GM03348 (cell line): ENCODE measurements around the gene KRTAP5-11.
"Not testable (repeated sequence)": the region's sequence is repeated elsewhere in the genome, so short reads cannot be mapped to it uniquely, and the experiment has no call there.

ENCODE experiments used
- DNase-seq: peaks from one replicate; pipeline ENCODE4 v3.0.0; 2012; ENCODE audit warnings: low spot score

Gene KRTAP5-11, protein sequence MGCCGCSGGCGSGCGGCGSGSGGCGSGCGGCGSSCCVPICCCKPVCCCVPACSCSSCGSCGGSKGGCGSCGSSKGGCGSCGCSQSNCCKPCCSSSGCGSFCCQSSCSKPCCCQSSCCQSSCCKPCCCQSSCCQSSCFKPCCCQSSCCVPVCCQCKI

GRCh38 chr11:71582309-71582895 is at the start of gene KRTAP5-11:
TSS of gene KRTAP5-11 (minus strand) at chr11:71582875. CDS start at chr11:71582837, 38 bp downstream.
- no peak for DNase-seq

GRCh38 chr11:71631551-71631950 is 48.9 kb upstream of the KRTAP5-11 start:
- not testable (repeated sequence) for DNase-seq

DNA sequence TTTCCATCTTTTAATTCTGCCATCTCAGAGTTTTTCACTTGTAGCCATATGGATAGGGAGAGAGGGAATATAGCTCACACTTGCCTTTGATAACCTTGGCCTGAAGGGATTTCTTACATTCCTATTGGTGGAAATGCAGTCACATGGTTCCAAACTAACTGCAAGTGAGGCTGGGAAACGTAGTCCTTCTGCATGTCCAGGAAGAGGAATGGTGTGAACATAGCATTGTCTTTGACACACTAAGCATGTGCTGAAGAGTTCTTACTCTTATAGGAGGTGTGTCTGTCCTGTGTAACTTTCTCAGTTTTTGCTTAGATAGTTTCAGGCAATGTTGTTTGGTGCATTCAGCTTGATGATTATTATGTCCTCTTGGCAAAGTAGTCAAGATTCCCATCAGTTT is 47.4 kb upstream of the KRTAP5-11 start:
- DNase-seq = not testable (repeated sequence)

- not testable (repeated sequence) for DNase-seq
These were observed 46.3 kb upstream of the KRTAP5-11 start for GRCh38 chr11:71628943-71629342.

- not testable (repeated sequence) for DNase-seq
These were observed 40.6 kb upstream of the KRTAP5-11 start for GRCh38 chr11:71623226-71623625.

DNA sequence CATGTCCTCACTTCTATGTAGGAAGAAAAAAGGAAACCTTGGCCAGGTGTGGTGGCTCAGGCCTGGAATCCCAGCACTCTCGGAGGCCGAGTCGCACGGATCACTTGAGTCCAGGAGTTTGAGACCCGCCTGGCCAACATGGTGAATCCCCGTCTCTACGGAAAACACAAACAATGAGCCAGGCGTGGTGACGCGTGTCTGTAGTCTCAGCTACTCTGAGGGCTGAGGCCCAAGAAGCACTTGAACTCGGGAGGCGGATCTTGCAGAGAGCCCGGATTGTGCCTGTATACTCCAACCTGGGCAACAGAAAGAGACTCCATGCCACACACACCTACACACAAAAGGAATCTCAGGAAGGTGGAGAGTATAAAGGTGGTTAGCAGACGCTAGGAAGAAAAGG is 39.9 kb upstream of the KRTAP5-11 start:
- not testable (repeated sequence) for DNase-seq

DNA sequence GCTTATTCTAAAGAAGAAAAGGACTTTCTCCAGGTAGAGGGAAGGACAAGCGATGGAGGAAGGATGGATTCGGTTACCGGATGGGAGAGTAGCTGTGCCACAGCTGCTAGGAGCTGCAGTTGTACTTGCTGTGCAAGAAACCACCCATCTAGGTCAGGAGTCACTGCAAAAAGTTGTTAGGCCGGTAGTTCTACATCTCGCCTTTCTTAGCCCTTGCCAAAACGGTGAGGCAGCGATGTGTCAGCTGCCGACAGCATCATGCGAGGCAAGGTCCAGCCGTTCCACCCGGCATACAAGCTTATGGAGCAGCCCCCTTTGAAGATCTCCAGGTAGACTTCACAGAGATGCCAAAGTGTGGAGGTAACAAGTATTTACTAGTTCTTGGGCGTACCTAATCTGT is 32.3 kb upstream of the KRTAP5-11 start:
- DNase-seq = not testable (repeated sequence)

DNA sequence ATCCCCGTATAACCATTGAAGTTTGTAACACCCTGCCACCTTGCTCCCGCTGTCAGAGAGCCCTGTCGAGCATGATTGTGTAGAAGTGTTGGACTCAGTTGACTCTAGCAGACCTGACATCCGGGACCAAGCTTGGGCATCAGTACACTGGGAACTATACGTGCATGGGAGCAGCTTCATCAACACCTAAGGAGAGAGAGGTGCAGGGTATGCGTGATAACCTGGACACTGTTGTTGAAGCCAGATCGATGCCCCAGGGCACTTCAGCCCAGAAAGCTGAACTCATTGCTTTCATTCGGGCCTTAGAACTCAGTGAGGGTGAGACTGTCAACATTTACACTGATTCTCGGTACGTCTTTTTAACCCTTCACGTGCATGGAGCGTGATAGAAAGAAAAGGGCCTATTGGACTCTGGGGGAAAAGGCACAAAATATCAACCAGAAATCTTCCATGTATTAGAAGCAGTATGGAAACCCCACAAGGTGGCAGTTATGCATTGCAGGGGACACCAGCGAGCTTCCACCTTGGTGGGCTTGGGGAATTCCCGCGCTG is 31.8 kb upstream of the KRTAP5-11 start:
- DNase-seq = not testable (repeated sequence)

DNA sequence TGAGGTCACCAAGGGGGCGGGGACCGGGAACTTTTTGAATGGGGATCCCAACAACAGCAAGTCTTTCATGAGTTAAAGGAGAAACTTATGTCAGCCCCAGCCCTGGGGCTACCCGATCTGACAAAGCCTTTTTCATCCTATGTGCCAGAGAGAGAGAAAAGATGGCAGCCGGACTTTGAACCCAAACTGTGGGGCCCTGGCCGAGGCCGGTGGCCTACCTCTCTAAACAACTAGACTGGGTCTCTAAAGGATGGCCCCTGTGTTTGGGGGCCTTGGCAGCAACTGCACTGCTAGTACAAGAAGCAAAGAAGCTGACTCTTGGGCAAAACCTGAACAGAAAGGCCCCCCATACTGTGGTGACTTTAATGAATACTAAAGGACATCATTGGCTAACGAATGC is 31.3 kb upstream of the KRTAP5-11 start:
- not testable (repeated sequence) for DNase-seq

- DNase-seq = not testable (repeated sequence)
These were observed 28.7 kb upstream of the KRTAP5-11 start for GRCh38 chr11:71611218-71611910.

- DNase-seq = not testable (repeated sequence)
These were observed 25.6 kb upstream of the KRTAP5-11 start for GRCh38 chr11:71608272-71608671.

- not testable (repeated sequence) for DNase-seq
These were observed 25.0 kb upstream of the KRTAP5-11 start for GRCh38 chr11:71607520-71608216.

DNA sequence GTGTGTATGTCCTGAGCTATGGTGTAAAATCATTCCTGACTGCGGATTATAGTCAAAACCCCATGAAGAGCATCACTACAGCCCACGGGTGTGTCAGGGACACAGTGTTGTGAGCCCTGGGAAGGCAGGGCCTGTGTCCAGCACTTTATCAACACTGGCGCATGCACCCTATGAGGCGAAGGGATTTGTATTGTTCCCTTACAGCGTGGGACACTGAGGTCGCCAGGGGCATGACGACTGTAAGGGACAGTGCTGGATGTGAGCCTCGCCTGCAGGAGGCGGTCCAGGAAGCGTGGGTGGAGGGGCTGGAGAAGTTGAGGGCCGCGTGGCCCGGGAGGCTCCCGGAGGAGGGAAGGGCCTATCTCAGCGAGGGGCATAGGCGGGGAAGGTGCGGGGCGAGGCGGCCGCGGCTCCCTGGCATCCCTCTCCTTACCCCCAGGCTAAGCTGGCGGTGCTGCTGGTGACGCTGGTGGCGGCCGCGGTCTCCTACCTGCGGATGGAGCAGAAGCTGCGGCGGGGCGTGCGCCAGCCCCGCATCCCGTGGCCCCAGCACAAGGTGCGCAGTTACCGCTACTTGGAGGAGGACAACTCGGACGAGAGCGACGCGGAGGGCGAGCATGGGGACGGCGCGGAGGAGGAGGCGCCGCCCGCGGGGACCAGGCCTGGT is 24.3 kb upstream of the KRTAP5-11 start:
- DNase-seq = not testable (repeated sequence)

DNA sequence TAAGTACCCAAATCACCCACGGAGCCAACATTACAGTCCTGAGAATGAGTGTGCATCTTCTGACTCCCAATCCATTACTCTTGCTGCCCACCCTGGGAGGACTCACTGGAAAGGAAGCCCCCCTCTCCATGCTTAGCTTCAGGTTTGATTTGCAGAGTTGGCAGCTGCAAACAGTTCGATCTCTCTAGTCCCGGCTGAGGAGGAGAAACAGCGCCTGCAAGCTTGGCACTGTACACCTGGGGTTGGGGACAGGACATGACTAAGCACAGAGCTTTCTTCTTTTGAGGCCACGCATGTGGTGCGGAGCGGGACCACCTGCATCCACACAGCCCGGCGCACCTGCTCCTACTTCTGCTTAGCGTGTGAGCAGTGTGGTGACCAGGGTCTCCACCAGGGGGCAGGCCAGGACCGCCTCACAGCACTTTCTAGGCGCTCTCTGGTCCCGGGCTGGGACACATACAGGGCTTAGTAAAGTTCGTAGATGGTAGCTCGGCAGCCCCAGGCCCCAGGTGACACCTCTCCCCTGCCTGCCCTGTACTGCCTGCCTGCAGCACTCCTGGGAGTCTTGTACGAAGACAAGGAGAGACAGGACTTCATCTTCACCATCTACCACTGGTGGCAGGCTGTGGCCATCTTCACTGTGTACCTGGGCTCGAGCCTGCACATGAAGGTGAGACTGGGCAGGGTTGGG is 22.3 kb upstream of the KRTAP5-11 start:
- not testable (repeated sequence) for DNase-seq

DNA sequence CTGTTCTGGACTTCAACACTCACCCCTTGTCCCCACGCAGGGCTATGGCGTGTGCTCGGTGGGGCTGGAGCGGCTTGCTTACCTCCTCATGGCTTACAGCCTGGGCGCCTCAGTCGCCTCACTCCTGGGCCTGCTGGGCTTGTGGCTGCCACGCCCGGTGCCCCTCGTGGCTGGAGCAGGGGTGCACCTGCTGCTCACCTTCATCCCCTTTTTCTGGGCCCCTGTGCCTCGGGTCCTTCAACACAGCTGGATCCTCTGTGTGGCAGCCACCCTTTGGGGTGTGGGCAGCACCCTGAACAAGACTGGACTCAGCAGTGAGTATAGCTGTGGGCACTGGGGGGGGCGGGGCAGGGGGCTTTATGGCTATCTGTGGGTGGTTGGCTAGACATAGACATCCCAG is 20.5 kb upstream of the KRTAP5-11 start:
- not testable (repeated sequence) for DNase-seq

DNA sequence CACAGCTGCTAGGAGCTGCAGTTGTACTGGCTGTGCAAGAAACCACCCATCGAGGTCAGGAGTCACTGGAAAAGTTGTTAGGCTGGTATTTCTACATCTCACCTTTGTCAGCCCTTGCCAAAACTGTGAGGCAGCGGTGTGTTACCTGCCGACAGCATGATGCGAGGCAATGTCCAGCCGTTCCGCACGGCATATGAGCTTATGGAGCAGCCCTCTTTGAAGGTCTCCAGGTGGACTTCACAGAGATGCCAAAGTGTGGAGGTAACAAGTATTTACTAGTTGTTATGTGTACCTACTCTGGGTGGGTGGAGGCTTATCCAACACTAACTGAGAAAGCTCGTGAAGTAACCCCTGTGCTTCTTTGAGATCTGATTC is 6.9 kb upstream of the KRTAP5-11 start:
- DNase-seq = not testable (repeated sequence)

GRCh38 chr11:71588822-71589545 is 6.3 kb upstream of the KRTAP5-11 start:
- not testable (repeated sequence) for DNase-seq

DNA sequence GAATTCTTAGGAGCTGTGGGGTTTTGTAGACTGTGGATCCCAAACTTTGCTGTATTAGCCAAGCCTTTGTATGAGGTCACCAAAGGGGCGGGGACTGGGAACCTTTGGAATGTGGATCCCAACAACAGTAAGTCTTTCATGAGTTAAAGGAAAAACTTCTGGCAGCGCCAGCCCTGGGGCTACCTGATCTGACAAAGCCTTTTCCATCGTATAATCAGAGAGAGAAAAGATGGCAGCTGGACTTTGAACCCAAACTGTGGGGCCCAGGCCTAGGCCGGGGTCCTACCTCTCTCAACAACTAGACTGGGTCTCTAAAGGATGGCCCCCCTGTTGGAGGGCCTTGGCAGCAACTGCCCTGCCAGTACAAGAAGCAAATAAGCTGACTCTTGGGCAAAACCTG is 5.6 kb upstream of the KRTAP5-11 start:
- not testable (repeated sequence) for DNase-seq

GRCh38 chr11:71585673-71586072 is 3.0 kb upstream of the KRTAP5-11 start:
- not testable (repeated sequence) for DNase-seq

DNA sequence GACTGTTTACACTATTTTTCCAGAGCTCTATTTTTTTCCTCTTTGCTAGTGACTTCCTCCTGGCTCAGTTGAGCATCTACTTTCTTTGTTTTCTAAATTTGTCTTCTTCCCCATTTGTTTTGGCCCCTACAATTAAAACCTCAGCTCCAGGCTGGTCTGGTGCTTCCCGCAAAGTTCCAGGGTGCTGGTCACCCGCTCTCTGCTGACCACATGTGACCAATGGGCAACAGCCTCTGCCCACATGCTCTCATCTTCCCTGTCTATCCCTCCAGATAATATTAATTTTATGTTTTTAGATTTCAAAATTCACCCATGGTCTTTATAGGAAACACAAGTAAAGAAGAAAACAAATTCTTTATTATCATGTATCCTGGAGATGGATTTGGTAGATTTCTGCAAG is 294 bp upstream of the KRTAP5-11 start:
- not testable (repeated sequence) for DNase-seq
